ENCODE data around the gene IL23R.

IL23R gene

GRCh38 chr1:67304023-67304422, 137.8 kb downstream of the IL23R start:
- no peak for DNase-seq (ENCODE audit: low read depth, low spot score)

- DNase-seq (ENCODE audit: low read depth, low spot score) = no peak
These were observed 140.3 kb downstream of the IL23R start for GRCh38 chr1:67306547-67306946.

GRCh38 chr1:67307251-67308060, 141.2 kb downstream of the IL23R start, which contains the start of gene IL12RB2:
IL12RB2 (plus strand) TSS chr1:67307873; CDS start chr1:67320369, 12,496 bp downstream.
- peak; percentile 11 for DNase-seq (ENCODE audit: low read depth, low spot score)

- peak; percentile 14 for DNase-seq (ENCODE audit: low read depth, low spot score)
These were observed 141.9 kb downstream of the IL23R start for GRCh38 chr1:67308136-67308535.
